ENCODE data around the gene SHC3. TPM values are rescaled to one million over a fixed set of nuclear protein-coding genes. Genes with fewer than 3 reads are reported as not detected.

Gene SHC3
- total and polyA plus RNA-seq, 9 of the 15 experiments (the other 6 are each of a cell fraction or from before 2014, with no cell fraction given), result not detected

DNA sequence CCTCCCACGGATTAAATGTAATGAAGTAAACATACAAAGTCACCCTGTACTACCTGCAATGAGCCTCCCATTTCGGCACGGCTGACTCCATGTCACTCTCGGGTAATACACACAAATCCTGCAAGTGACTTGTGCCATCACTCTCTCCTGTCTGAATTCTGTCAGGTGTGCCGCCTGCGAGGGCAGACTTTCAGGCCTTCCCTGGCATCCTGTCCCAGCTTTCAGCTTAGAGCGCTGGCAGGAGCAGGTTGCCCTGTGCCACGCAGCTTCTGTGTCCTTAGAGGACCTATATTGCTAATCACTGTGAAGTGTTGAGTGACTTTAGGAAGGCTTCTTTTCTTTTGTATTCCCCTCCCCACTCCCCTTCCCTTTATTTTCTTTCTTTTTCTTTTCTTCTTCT lies 213.1 kb downstream of the SHC3 start:
- no peak for TF ChIP-seq SMARCC2 (IDR thresholded peaks at IDR 0.05; ENCODE audit: low read depth)
- TF ChIP-seq ZNF551 (CRISPR knock-in tag; IDR thresholded peaks at IDR 0.05), result no peak
- TF ChIP-seq ZNF174 (CRISPR knock-in tag; IDR thresholded peaks at IDR 0.05), result no peak
- TF ChIP-seq KDM1A (IDR thresholded peaks at IDR 0.05), result no peak
- TF ChIP-seq RBM14 (IDR thresholded peaks at IDR 0.05; ENCODE audit: borderline replicate concordance, insufficient read depth, low read depth, low read length), result no peak
- TF ChIP-seq FOSL1 (tag; conservative IDR thresholded peaks at IDR 0.05), result no peak
- TF ChIP-seq RAD21 (CRISPR knock-in tag; conservative IDR thresholded peaks at IDR 0.05 in 1 of 2, IDR thresholded peaks at IDR 0.05 in 1 of 2), result no peak
- TF ChIP-seq YY1 (IDR thresholded peaks at IDR 0.05; ENCODE audit: borderline replicate concordance in 1 of 3, control insufficient read depth in 1 of 3, extremely low read depth in 1 of 3, insufficient read depth in 3 of 3, insufficient read length in 1 of 3, insufficient replicate concordance in 2 of 3, low read depth in 1 of 3, low read length in 2 of 3), result no peak
- no peak for TF ChIP-seq ZNF79 (CRISPR knock-in tag; IDR thresholded peaks at IDR 0.05; ENCODE audit: low read depth)
- TF ChIP-seq RBM39 (optimal IDR thresholded peaks at IDR 0.05; ENCODE audit: low read depth, low read length), result no peak
- TF ChIP-seq ZNF12 (CRISPR knock-in tag; IDR thresholded peaks at IDR 0.05), result no peak
- TF ChIP-seq ARID2 (IDR thresholded peaks at IDR 0.05), result no peak
- TF ChIP-seq E4F1 (CRISPR knock-in tag; IDR thresholded peaks at IDR 0.05; ENCODE audit: borderline replicate concordance), result no peak
- TF ChIP-seq GATA2 (CRISPR knock-in tag; IDR thresholded peaks at IDR 0.05), result no peak
- no TSS peak for BruUV-seq (replicated peaks)
- in situ Hi-C loops (cut with MboI), result no loop called here
- Histone ChIP-seq H3K4me2 (ENCODE audit: insufficient read depth, low read length) (no peak overlapping the region), H3K9me1 (ENCODE audit: control insufficient read depth, insufficient read depth, low read length) (no peaks in the 10 kb centered on the region), H3K36me3 (ENCODE audit: control insufficient read depth, insufficient read depth, low read length) (no peaks in the 10 kb centered on the region), H3K9ac (ENCODE audit: insufficient read depth in 1 of 2, low read depth in 2 of 2, low read length in 2 of 2) (no peak overlapping the region), H3K27ac (ENCODE audit: extremely low read depth, low read depth, low read length) (no peak overlapping the region), H3K4me3 (no peak overlapping the region), H4K20me1 (replicated peaks; ENCODE audit: control insufficient read depth, insufficient read depth, low read length) (no peaks in the 10 kb centered on the region), H2AFZ (ENCODE audit: low read depth, low read length) (no peak overlapping the region), H3K27me3 (ENCODE audit: control insufficient read depth in 2 of 2, insufficient read depth in 2 of 2, low read length in 2 of 2) (no peaks in the 10 kb centered on the region; a peak in 1 of 5 replicates), H3K4me1 (replicated peaks in 1 of 2; ENCODE audit: control insufficient read depth in 2 of 2, insufficient read depth in 2 of 2, low read length in 2 of 2) (no peaks in the 10 kb centered on the region), H3K79me2 (ENCODE audit: control insufficient read depth, insufficient read depth, low read length) (no peaks in the 10 kb centered on the region), H3K9me3 (replicated peaks; ENCODE audit: control insufficient read depth, insufficient read depth, low read depth, low read length) (no peaks in the 10 kb centered on the region)
- POLR2A ChIA-PET, result interaction anchor here (0.6 to 0.7 kb wide), 2 partner anchors 100 to 383 kb away, joined by 3 read pairs; no protein-coding TSS in a partner anchor
- intact Hi-C loops (cut with micrococcal nuclease), result no loop called here
- CTCF ChIA-PET (ENCODE audit: low intra/inter-chr PET ratio), result no interaction called here
- DNase-seq (ENCODE audit: extremely low read depth in 1 of 4, low spot score in 3 of 4) (no peak), FAIRE-seq (no peak), ATAC-seq (no peak)
- 52% methylated on average over 7 of the region's 8 CpGs for WGBS (ENCODE audit: insufficient coverage, low coverage, missing lambda C conversion rate)
